ENCODE results near the gene BLACAT1.
A peak's percentile ranks its signal among the peaks of the same experiment; 100 is the strongest.

BLACAT1 gene

GRCh38 chr1:205423814-205424399 is 31.9 kb downstream of the BLACAT1 start:
- H3K27ac ChIP-seq, result no peak overlapping the region
- TF ChIP-seq CTCF (conservative IDR thresholded peaks at IDR 0.05), result no peak

GRCh38 chr1:205422993-205423642 is 32.7 kb downstream of the BLACAT1 start:
- TF ChIP-seq CTCF (conservative IDR thresholded peaks at IDR 0.05), result peak; percentile 60
- H3K27ac ChIP-seq, result no peak overlapping the region

GRCh38 chr1:205421798-205422197 is 34.0 kb downstream of the BLACAT1 start, which contains the start of gene LEMD1:
TSS of gene LEMD1 (minus strand) at chr1:205422056. CDS start at chr1:205420536, 1,520 bp downstream.
- no peak for TF ChIP-seq CTCF (conservative IDR thresholded peaks at IDR 0.05)
- H3K27ac ChIP-seq, result no peak within 1 kb of the TSS

- no peak for TF ChIP-seq CTCF (conservative IDR thresholded peaks at IDR 0.05)
Measured at GRCh38 chr1:205420938-205421337, 34.9 kb downstream of the BLACAT1 start.

GRCh38 chr1:205417870-205418635 is 37.8 kb downstream of the BLACAT1 start:
- no peak for TF ChIP-seq CTCF (conservative IDR thresholded peaks at IDR 0.05)

More at GRCh38 chr1:205420938-205421337, 34.9 kb downstream of the BLACAT1 start:
- no peak overlapping the region for H3K27ac ChIP-seq

GRCh38 chr1:205416322-205416721 is 39.5 kb downstream of the BLACAT1 start:
- no peak overlapping the region for H3K27ac ChIP-seq
- TF ChIP-seq CTCF (conservative IDR thresholded peaks at IDR 0.05), result no peak

More at GRCh38 chr1:205417870-205418635, 37.8 kb downstream of the BLACAT1 start:
- no peak overlapping the region for H3K27ac ChIP-seq

- TF ChIP-seq CTCF (conservative IDR thresholded peaks at IDR 0.05), result no peak
- H3K27ac ChIP-seq, result no peak overlapping the region
Measured at GRCh38 chr1:205410581-205411298, 45.1 kb downstream of the BLACAT1 start.
